GM19467 (cell line): ENCODE results near the gene POU2AF1.

Source experiments
- ATAC-seq: cut with Tn5 transposase; IDR thresholded peaks from one replicate; pipeline ENCODE4 v1.9.1; 2021; ENCODE audit warnings: mild to moderate bottlenecking, moderate library complexity; ENCODE audit not compliant: unreplicated experiment

Gene POU2AF1

DNA sequence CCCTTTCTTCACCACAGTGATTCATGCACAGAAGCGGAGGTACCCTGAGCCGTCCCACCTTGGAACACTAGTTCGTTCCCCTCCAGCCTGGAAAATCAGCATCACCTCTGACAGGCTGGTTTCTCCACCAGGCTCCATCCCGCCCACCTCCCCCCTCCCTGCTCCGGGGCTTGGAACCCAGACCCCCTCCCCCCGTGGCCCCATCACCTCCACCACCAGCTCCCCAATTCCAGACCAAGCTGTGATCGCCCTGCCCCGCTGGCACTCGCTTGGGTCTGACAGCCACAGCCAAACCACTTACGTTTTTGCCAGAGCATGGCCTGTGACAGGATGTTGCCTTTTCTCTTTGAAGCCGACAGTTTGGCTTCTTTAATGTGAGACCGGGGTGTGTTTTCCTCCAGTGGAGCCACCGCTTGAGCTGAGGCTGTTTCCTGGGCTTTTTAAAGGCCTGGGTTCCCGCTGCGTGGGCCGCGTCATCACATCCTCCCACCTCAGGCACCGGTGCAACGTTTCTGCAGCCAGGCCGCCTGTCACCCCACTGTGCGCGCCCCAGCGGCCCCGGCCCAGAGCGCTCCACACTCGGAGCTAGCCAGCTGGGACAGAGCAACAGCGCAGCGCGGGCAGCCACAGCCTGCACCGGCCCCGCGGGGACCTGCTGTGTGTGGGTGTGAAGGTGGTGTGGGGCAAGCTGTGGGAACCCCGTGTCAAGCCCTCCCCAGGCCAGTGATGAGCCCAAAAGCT is at the start of gene POU2AF1:
Gene POU2AF1 (minus strand): TSS at position 415 of the 741 bp plus-strand sequence. CDS start 98 bp downstream, at position 317.
- ATAC-seq = peak; percentile 66

DNA sequence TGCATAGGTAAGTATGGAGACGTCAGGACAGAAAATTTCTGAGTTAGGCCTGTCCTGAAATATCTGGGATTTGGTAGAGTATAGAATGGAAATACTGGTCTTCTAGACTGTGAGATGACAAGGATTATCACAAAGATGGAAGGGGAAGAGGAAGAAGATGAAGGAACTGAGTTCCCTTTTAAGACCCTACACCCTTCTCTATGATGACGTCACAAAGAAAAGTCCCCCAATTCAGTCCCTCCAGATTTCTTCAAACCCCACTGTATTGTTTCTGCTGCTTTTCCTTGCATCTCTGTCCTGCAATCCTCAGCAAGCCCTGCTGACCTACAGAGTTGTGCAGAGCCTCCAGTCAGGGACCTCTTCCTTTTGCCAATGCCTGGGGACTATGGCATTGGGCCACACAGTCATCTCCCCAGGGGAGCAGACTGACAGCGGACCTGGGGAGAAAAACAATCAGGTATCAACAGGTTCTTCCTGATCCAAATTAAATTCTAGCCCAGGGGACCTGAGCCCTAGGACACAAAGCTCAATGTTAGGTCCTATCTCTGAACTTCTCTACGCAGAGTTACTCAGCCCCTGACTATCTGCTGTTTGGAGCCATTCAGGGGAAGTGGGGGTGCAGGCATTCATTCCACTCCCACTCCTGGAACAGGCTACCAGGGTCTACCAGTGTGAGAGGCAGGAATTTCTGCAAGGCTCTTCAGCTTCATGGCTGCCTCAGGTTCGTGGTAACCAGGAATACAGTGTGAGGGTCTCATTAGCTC is 49.2 kb upstream of the POU2AF1 start:
- ATAC-seq = no peak

- no peak for ATAC-seq
These were observed 48.4 kb upstream of the POU2AF1 start for GRCh38 chr11:111427471-111427912.

DNA sequence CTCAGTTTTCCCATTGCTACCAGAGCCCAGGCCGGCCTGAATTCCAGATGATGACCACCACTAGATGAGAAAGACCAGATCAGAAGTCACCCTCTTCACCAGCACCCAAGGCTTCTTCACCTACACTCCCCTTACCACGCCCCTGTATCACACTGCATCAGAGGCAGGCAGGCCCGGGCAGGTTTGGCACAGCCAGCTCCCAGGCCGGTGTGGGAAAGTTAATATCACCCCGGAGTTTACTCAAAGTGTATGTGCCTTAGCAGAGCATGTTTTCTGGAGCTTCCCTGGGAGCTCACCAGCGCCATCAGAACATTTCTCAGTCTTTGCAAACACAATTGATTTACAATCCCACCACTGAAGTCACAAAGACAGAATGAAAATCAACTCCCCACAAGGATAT is 47.5 kb upstream of the POU2AF1 start:
- ATAC-seq = no peak

DNA sequence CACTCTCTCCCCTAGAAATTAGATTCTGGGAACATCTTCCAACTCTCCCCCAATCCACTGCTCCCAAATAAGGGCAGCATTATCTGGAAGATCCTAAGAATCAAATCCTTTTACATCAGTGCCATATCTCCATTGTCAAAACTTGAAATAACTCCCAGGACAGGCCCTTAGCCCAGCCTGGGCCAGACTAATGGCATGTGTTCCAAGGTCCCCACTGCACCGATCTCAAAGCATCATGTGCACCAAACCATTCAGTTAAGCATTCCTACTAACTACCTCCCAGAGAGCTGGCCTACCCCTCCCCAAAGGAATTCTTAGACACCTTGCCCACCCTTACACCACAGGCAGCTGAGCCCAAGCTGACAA is 44.2 kb upstream of the POU2AF1 start:
- no peak for ATAC-seq

DNA sequence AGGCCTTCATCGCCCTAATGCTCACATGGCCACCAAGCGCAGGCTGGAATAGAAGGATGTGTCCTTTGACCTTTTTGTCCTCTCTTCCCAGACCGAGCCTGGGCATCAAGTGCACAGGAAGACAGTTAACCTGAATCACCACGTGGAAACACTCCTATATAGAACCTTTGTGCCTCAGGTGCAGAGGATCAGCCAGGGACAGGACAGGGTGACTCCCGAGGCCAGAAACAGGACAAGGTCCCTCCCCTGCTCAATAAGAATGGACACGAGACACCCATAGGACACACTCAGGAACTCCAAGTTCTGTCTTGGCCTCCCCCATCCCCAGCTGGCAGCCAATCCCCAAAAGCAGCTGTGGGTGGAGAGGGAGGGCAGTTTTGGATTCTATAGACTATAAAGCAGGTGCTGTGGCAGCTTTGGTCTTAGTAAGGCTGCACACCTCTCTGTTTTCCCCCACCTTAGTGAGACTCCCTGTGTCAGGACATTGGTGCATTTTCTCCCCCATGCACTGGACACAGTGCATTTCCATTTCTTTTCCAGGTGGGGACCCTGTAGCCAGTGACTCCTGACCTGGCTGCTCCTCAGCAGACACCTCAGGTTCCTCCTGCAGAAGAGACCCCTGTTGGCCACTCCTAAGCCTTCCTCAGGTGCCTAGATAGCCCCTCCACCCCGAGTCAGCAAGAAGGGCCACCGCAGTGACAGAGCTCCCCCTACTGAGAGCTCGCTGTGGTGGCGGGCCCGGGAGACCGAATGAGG is 43.6 kb upstream of the POU2AF1 start:
- ATAC-seq = peak; percentile 66

DNA sequence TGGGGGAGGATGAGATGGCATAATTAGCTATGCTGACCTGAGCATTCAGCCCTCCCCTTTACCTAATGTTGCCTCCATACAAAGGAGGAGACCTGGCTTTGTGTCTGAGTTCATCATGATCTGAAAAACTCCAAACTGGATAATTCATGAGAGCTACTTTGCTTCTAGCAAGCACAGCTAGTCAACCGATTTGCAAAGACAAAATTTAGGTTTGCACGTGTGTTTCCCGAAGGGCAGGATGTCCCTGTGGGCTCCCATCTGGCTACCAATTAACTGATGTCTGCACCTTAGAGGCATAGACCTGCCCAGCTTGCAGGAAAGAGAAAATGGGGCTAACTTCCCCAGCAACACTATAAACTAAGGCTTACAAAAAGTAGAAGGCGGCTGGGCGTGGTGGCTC is 42.2 kb upstream of the POU2AF1 start:
- ATAC-seq = no peak

DNA sequence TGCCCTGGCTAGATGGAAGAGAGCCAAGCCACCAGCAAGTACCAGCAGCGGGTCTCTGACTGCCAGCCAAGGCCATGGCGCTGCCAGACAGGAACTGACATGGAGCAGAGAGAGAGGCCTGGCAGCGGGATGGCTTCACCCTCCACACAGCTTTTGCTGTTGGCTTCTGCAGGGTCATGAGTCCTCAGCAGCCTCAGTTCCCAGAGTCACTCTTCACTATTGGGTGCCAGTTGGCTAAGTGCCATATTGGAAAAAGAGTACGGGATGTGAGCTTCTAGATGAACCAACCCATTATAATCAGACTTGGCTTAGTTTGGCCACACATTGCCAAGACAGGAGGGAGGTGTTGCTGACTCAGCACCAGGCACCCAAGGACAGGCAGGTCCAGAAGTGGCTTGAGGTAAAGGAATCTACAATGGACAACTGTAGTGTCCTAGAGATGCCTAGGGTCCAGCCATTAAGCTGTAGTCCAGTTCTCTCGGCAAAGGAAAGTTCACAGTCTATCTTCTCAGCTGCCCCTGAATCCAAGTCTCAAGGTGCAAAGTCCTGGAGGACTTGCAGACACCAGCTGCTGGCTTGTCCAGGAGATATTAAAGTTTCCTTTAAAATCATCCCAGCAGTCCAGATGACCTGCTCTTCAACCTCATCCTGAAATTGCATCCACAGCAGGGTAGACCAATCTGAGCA is 40.7 kb upstream of the POU2AF1 start:
- no peak for ATAC-seq

- ATAC-seq = no peak
These were observed 40.1 kb upstream of the POU2AF1 start for GRCh38 chr11:111419181-111419580.

DNA sequence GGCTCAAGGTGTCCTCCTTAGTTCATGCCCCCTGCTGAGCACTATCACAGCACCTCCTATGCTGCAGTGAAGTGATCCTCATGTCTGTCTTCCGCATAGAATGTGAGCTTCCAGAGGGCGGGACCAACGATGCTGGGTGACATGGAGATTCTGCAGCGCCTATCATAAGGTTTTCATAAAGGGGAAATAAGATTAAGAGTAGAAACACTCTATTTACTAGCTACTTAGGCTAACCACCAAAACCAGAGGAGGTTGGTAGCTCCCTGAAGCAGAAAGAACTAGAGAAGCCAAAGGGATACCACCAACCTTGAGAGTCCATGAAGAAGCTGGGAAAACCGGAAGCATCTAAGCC is 39.3 kb upstream of the POU2AF1 start:
- ATAC-seq = no peak

DNA sequence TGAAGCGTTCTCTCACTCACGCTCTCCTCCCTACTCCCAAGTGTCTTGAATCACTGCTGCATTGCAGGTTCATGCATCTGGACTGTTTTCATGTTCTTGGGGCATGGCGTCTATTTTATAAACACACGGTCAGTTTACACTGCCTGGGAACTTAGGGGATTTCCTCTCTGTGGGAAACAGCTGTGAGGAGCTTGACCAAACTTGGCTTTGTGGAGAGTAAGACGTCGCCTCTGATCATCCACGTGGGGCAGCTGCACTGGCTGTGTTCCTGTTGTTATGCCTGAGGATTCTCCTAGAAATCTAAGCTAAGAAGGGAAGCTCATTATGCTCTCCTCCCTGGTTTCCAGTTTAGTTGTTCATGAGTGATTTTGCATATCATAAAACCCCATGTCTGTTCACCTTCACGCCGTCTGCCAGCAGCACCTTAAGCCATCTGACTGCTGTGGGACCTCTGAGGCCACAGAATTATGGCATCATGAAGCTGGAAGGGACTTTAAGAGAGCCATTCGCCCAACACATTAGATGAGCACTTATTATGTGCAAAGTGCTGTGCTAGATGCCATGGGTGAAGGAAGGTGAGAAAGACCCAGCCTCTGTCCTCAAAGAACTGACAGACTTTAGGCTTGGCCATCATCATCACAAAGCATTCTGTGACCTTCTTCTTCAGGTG is 38.8 kb upstream of the POU2AF1 start:
- no peak for ATAC-seq

DNA sequence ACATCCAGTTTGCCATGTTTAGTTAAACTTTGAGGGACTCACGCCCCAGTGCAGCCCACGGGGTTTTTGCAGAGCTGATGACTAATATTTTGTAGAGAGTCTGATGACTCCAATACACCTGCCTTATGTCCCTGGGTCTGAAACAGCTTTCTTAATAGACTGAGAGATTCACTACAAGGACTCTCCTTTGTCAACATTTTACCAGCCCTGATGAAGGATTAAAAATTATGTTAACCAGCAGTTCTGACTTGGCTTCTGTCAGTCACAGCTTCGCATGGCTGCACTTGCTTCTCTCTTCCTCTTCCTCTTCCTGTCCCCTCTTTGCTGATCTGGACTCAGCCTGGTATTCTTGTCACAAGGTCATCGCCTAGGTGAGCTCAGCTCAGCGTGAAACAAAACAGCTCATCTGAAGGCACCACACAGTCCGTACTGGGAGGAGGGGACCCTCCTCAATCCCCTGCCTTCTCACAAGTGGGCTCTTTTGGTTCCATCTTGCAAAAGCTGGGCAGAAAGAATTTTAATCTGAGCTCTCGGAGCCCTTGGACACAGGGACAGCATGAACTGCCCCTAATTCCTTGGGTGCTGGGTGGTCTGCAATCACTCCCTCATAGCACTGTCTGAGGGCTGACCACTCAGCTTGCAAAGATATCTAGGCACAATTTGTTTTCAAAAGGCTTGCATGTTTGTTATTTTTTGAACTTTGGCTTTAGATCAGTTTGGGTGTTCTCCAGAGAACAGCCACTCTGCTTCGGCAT is 38.1 kb upstream of the POU2AF1 start:
- ATAC-seq = peak; percentile 57

DNA sequence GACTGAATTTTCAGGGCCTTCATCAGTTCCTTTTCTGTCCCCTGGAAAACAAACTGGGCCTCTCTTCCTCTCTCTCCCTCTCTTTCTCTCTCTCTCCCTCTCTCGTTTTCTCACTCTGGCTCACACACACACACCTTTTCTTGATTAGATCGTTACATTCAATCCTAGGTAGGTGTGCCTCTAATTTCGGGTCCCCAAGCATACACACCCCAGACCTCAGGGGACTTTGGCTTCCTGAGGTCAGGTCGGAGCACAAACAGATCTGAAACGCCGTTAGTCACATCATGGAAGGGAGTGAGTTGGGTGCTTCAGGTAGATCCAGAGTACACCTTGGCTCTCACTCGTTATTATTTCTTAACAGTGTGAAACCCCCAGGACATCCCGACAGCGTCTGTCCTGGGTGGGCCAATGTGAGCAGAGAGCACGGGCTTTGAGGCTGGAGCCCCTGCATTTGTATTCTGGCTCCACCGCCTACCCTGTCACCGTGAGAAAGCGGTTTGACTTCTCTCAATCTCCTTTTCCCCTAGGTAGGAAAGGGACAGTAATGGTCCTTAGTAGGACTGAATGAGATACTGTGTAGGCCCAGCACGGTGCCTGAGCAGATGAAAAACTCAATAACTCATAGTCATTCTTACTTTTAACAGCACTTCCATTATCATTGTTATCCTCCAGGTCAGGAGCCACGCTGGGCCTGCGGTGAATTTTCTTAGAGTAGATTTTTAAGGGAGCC is 37.3 kb upstream of the POU2AF1 start:
- no peak for ATAC-seq

DNA sequence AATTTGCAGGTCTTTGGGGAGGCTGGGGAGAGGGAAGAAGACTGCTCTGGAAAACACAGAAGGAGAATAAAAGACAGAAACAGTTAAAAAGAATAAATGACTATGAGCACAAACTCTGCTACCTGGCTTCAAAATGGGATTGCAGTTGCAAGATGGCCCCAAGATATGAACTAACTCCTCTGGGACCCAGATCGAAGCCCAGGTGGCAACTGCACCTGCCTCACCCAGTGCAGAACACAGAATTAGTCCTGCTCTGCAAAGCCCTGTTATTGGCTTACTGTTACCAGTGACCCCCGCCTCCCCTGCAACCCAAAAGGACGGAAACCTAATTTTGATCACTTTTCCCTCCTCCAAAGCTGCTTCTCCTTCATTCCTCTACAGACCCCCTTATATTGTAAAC is 35.9 kb upstream of the POU2AF1 start:
- no peak for ATAC-seq

- peak; percentile 23 for ATAC-seq
These were observed 35.3 kb upstream of the POU2AF1 start for GRCh38 chr11:111414267-111414931.

DNA sequence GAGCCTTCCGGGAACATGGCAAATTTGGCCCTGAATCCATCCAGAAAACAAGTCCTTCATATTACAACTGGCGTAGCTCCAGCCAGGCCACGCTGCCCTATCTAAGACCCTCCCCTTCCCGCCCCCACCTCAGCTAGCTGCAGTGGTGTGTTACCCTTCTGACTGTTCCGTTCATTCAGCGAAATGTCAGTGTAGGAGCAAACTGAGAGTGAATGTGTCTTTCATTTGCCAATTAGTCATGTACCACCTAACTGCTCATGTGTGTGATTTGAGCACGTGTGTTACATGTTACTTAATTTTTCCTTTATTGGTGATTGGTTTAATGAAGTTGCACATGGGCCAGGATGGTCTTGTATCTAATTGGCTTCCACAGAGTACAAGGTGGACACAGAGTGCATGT is 34.8 kb upstream of the POU2AF1 start:
- ATAC-seq = no peak

DNA sequence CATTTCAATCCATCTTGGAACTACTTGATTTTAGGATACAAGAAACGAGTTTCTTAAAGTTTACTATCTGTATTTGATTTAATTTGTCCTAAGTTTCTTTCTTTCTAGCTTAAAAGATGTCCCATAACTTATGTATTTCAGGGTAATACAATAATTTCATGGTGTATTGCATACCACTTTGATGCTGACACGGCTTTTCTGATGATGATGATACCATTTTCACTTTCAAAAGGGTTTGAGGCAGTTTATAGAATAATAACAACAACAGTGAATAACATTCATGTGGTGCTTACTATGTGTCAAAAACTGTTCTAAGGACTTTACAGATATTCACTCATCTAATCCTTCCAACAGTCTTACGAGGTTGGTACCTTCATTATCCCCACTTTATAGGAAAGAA is 33.2 kb upstream of the POU2AF1 start:
- ATAC-seq = no peak

DNA sequence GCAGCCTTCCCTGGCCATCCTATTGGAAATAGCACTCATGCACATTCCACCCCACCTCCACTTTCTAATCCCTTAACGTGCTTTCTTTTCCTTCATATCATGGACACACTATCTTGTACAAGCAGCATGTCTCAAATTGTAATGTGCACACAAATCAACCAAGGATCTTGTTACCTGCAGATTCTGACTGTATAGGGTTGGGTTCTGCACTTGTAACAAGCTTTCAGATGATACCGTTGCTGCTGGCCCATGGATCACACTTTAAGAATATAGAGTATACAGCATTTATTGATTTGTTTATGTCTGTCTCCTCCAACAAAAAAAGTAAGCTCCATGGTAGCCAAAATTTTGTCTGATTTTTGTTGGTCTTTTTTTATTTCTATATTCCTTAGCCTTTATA is 32.4 kb upstream of the POU2AF1 start:
- ATAC-seq = no peak

DNA sequence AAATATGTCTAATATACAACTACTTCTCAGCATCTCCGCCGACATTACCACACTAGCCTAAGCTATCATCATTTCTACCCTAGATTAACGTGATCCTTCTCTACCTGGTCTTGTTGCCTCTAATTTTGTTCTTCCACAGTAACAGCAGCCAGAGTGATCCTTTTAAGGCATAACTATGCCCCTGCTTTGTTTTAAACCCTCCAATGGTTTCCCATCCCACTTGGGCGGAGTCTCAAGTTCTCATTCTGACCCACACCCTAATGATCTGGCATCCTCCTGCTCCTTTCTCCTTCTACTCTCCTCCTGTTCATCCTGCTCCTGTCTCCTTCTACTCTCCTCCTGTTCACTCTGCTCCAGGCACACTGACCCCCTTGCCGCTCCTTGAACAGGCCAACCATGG is 31.9 kb upstream of the POU2AF1 start:
- ATAC-seq = no peak
